ENCODE data around the gene CLK4.

CLK4 gene

GRCh38 chr5:178626484-178627258, at the start of gene CLK4:
Gene CLK4 (minus strand): TSS chr5:178627050. CDS start chr5:178623416, 3,634 bp downstream.
- peak; percentile 95 to 97 for DNase-seq

GRCh38 chr5:178675922-178676321, 49.1 kb upstream of the CLK4 start:
- DNase-seq: no peak

DNA sequence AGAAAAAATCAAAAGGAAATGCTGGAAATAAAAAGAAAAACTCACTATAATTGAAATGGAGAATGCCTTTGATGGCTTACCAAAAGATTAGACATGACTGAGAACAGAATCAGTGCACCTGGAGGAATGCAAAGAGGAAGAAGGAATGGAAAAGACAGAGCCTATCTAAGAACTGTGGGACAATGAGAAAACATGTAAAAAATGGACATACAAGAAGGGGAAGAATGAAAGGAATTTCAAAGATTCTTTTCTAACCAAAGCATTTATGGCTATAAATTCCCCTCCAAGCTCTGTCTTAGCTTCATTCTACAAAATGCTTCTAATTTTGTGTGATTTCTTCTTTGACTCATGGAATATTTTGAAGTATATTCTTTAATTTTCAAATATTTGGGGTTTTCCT, 47.5 kb upstream of the CLK4 start:
- DNase-seq: no peak

DNA sequence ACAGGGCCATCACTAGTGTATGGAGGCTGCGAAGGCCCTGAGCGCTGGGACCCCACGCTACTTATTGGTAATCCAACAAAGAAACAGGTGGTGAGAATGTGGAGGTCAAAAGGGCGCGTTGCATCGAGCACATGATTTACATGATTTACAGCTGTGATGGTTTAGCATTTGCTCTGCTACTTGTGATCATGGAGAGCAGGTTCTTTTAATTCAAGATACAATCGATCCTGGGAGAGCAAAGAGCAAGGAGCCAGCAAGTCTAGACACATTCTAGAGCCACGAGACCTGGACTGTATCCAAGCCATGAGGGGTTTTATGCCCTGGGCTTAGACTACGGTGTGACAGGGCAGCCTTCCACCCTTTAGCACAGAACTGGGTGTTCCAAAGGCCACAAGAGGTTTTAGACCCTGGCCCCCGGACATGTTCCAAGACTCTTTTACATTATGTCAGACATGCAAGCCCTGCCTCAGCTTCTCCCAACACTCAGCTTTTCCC, 47.0 kb upstream of the CLK4 start:
- DNase-seq: no peak

DNA sequence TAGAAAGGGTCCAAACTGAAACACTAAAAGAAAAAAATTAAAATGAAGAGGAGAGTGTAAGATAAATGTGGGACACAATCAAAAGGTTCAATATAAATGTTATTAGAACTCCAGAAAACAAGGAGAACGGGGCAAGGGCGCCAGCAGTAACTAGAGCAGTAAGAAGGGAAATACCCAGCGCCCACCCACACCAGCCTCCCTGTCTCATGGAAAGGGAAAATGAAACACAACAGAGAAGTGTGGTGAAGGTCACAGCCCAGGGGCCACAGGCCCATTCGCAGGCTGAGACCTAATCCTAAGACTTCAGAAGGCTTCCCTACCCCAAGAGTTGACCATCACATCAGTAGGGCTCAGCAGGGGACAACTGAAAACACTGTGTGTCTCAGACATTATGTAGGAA, 45.8 kb upstream of the CLK4 start:
- DNase-seq: no peak

GRCh38 chr5:178671602-178672144, 44.8 kb upstream of the CLK4 start:
- no peak for DNase-seq

GRCh38 chr5:178670351-178670885, 43.6 kb upstream of the CLK4 start:
- no peak for DNase-seq

- no peak for DNase-seq
Observed at GRCh38 chr5:178668579-178668978, 41.7 kb upstream of the CLK4 start.

GRCh38 chr5:178667688-178668087, 40.8 kb upstream of the CLK4 start:
- DNase-seq: no peak

- no peak for DNase-seq
Observed at GRCh38 chr5:178667101-178667500, 40.3 kb upstream of the CLK4 start.

GRCh38 chr5:178664141-178664540, 37.3 kb upstream of the CLK4 start:
- no peak for DNase-seq

DNA sequence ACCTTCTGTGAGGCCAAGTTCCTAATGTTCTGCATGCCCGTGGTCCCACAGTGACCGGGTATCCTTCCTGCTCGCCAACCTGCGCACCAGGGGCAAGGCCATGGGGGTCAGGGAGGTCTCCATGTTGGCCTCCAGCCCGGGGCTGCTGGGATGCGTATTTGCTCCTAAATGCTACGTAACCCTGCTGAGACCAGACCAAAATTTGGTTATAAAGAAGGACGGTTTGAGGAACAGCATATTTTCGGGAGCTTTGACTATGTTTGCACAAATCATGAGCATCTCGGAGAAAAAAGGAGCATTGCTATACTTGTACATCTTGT, 35.7 kb upstream of the CLK4 start:
- DNase-seq: no peak

DNA sequence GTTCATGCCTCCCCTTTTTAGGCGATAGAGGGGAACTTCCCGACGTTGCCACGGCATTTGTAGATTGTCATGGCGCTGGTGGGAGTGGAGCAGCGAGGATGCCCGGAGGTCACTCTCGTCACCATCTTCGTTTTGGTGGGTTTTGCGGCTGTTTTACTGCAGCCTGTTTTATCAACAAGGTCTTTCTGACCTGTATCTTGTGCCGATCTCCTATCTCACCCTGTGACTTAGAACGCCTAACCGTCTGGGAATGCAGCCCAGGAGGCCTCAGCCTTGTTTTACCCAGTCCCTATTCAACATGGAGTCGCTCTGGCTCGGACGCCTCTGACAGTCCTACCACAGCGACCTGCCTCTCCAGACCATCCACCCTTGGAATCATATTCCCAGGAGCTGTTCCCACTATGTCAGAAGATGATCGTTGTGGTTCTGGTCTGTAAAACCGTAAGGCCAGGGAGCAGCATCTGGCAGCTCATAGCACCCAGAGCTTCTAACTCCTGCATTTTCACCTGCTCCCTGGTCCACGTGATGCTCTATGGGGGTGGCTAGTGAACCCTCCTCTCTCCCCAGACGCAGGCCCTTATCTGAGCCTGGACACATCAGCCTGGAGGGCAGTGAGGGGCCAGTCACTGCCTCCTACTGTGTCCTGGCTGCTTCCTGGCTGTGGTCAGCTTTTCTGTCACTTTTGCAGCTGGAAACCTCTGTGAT, 35.1 kb upstream of the CLK4 start:
- DNase-seq: no peak

DNA sequence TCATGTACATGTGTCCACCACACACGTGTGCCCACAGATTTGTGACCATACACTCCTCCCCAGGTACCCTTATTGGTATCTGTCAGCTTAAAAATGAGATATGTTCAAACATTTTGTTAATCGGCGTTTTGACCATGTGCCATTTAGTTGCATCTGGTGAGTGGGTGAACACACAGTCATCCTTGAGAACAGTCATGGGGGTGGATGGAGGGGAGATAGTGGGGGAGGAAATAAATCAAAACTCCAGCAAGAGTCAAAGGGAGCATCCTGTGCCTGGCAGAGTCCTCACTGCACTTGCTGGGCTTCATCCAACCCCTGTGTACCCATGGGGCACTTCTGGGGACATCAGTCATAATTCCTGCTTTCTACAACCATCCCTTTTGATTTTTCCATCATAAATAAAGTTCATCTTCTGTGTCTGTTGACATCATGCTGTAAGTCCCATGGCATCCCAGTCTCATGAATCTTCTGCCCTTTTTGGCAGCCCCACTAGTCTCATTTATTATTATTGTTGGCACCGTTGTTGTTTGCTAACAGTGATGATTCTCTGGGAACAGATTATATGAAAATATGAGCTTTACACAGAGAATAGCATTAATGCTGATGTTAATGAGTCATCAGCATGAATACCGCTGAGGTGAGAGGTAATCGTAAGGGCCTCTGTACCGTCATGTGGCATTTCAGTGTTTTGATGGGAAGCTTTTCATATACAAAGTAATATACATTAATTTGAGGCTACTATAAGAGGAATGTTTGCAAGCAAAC, 24.4 kb upstream of the CLK4 start:
- no peak for DNase-seq

GRCh38 chr5:178650214-178650613, 23.4 kb upstream of the CLK4 start:
- no peak for DNase-seq

GRCh38 chr5:178649580-178649979, 22.7 kb upstream of the CLK4 start:
- DNase-seq: no peak

GRCh38 chr5:178644826-178645545, 18.1 kb upstream of the CLK4 start:
- no peak for DNase-seq

GRCh38 chr5:178642351-178642909, 15.6 kb upstream of the CLK4 start:
- no peak for DNase-seq

DNA sequence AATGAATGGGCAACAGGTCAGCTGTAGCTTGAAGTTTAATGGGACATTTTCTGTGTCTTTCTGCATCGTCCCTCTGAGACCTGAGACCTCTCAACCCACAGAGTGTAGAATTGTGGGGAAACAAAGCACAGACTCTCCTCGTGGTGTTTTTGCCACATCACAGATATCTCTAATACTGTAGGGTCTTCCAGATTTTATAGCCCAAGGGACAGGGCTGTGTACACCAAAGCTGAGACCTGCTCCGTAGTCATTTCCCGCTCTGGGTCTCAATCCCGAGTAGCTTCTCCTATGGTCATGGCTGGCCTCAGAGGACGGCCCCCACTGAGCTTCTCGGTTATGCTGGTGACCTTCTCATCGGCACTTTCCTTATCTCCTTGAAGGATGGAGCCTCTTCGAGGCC, 14.9 kb upstream of the CLK4 start:
- no peak for DNase-seq

DNA sequence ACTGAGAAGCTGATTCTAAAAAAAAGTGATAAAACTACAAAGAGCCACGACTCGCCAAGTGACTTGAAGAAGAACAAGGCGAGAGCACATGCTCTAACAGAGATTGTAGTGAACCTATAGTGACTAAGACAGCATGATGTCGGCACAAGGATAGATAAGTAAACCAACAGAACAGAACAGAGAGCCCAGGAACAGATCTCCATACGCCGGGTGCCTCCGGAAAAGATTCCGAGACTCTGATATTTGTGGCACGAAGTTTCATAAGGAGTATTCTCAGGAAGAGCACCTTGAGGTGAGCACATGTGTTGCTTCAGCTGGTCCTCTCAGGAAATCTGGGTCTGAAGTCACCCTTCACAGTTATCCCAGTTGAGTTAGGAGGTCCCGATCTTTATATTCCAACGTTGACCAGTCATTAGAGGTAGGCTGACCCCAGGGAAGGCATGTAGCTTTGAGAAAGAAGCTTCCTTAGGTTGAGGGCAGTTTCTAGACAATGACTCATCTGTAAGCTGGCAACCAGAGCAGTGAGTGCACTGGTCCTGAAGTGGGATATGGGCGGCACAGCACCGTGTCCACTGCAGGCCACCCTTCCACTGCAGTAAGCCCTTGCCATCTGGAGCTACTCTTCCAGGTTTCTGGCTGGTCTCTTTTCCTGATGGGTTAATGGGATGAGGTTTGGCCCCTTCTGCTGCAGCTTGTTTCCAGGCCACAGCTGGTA, 13.6 kb upstream of the CLK4 start:
- DNase-seq: no peak

- DNase-seq: no peak
Observed at GRCh38 chr5:178637356-178638074, 10.7 kb upstream of the CLK4 start.

Data from stimulated activated CD4-positive, alpha-beta T cell treated with anti-CD3 and anti-CD28 coated beads, Interleukin-2, amount 100 ng/mL, for 48 hours (primary cell).